ENCODE results near the gene STRIP2. TPM values are rescaled to one million over a fixed set of nuclear protein-coding genes. Genes with fewer than 3 reads are reported as not detected.
A peak's percentile ranks its signal among the peaks of the same experiment; 100 is the strongest.

The STRIP2 gene
- total and polyA plus RNA-seq, 2 experiments from 2014 or later: 0.83 to 1.1 TPM

GRCh38 chr7:129468087-129468486 is 33.9 kb downstream of the STRIP2 start:
- TF ChIP-seq EZH2phosphoT487 (IDR thresholded peaks at IDR 0.05; ENCODE audit: low read depth, severe bottlenecking, unreplicated experiment) (no peak), EZH2 (IDR thresholded peaks at IDR 0.05; ENCODE audit: borderline replicate concordance) (no peak), CTCF (IDR thresholded peaks at IDR 0.05; ENCODE audit: poor library complexity) (no peak)
- Histone ChIP-seq H3K4me3 (no peak overlapping the region), H3K36me3 (replicated peaks; ENCODE audit: insufficient read depth, low read depth) (no peaks in the 10 kb centered on the region), H3K4me1 (ENCODE audit: insufficient read depth) (no peaks in the 10 kb centered on the region), H3K27me3 (no peaks in the 10 kb centered on the region), H4K20me1 (ENCODE audit: insufficient read depth, poor library complexity, severe bottlenecking) (no peaks in the 10 kb centered on the region), H3K9me2 (replicated peaks; ENCODE audit: insufficient read depth) (no peaks in the 10 kb centered on the region), H3K27ac (no peak overlapping the region), H3K79me2 (no peaks in the 10 kb centered on the region), H3K4me2 (no peak overlapping the region), H3K9me3 (ENCODE audit: low read depth) (no peaks in the 10 kb centered on the region), H2AFZ (no peak overlapping the region)
- WGBS (ENCODE audit: low lambda C conversion rate, missing lambda C conversion rate): 88% methylated on average over 1 of the region's 1 CpG
- peak; percentile 11 for DNase-seq (ENCODE audit: low spot score)

GRCh38 chr7:129468547-129468946 is 34.3 kb downstream of the STRIP2 start:
- Histone ChIP-seq H3K4me2 (no peak overlapping the region), H2AFZ (no peak overlapping the region), H3K27me3 (no peaks in the 10 kb centered on the region), H4K20me1 (ENCODE audit: insufficient read depth, poor library complexity, severe bottlenecking) (no peaks in the 10 kb centered on the region), H3K9me2 (replicated peaks; ENCODE audit: insufficient read depth) (no peaks in the 10 kb centered on the region), H3K36me3 (replicated peaks; ENCODE audit: insufficient read depth, low read depth) (no peaks in the 10 kb centered on the region), H3K4me1 (ENCODE audit: insufficient read depth) (no peaks in the 10 kb centered on the region), H3K79me2 (no peaks in the 10 kb centered on the region), H3K27ac (no peak overlapping the region), H3K4me3 (no peak overlapping the region), H3K9me3 (ENCODE audit: low read depth) (no peaks in the 10 kb centered on the region)
- TF ChIP-seq EZH2phosphoT487 (IDR thresholded peaks at IDR 0.05; ENCODE audit: low read depth, severe bottlenecking, unreplicated experiment): no peak
- no peak for TF ChIP-seq EZH2 (IDR thresholded peaks at IDR 0.05; ENCODE audit: borderline replicate concordance)
- TF ChIP-seq CTCF (IDR thresholded peaks at IDR 0.05; ENCODE audit: poor library complexity): no peak
- 81% methylated on average over 4 of the region's 4 CpGs for WGBS (ENCODE audit: low lambda C conversion rate, missing lambda C conversion rate)
- no peak for DNase-seq (ENCODE audit: low spot score)

GRCh38 chr7:129469930-129470329 is 35.7 kb downstream of the STRIP2 start:
- Histone ChIP-seq H3K79me2 (no peaks in the 10 kb centered on the region), H3K4me2 (no peak overlapping the region), H2AFZ (no peak overlapping the region), H3K27me3 (no peaks in the 10 kb centered on the region), H3K27ac (no peak overlapping the region), H3K4me3 (no peak overlapping the region), H3K9me3 (ENCODE audit: low read depth) (no peaks in the 10 kb centered on the region), H3K4me1 (ENCODE audit: insufficient read depth) (no peaks in the 10 kb centered on the region), H3K9me2 (replicated peaks; ENCODE audit: insufficient read depth) (no peaks in the 10 kb centered on the region), H3K36me3 (replicated peaks; ENCODE audit: insufficient read depth, low read depth) (no peaks in the 10 kb centered on the region), H4K20me1 (ENCODE audit: insufficient read depth, poor library complexity, severe bottlenecking) (no peaks in the 10 kb centered on the region)
- no peak for DNase-seq (ENCODE audit: low spot score)
- TF ChIP-seq EZH2 (IDR thresholded peaks at IDR 0.05; ENCODE audit: borderline replicate concordance) (no peak), CTCF (IDR thresholded peaks at IDR 0.05; ENCODE audit: poor library complexity) (no peak)

- Histone ChIP-seq H2AFZ (no peak overlapping the region), H3K4me2 (no peak overlapping the region), H4K20me1 (ENCODE audit: insufficient read depth, poor library complexity, severe bottlenecking) (no peaks in the 10 kb centered on the region), H3K4me1 (ENCODE audit: insufficient read depth) (no peaks in the 10 kb centered on the region), H3K9me3 (ENCODE audit: low read depth) (no peaks in the 10 kb centered on the region), H3K27ac (no peak overlapping the region), H3K4me3 (no peak overlapping the region), H3K79me2 (no peaks in the 10 kb centered on the region), H3K9me2 (replicated peaks; ENCODE audit: insufficient read depth) (no peaks in the 10 kb centered on the region), H3K36me3 (replicated peaks; ENCODE audit: insufficient read depth, low read depth) (no peaks in the 10 kb centered on the region), H3K27me3 (no peaks in the 10 kb centered on the region)
- DNase-seq (ENCODE audit: low spot score): no peak
- WGBS (ENCODE audit: low lambda C conversion rate, missing lambda C conversion rate): 55% methylated on average over 1 of the region's 1 CpG
- TF ChIP-seq EZH2 (IDR thresholded peaks at IDR 0.05; ENCODE audit: borderline replicate concordance) (no peak), EZH2phosphoT487 (IDR thresholded peaks at IDR 0.05; ENCODE audit: low read depth, severe bottlenecking, unreplicated experiment) (no peak), CTCF (IDR thresholded peaks at IDR 0.05; ENCODE audit: poor library complexity) (no peak)
Observed at GRCh38 chr7:129470411-129470810, 36.2 kb downstream of the STRIP2 start.
